PC-9 (cell line): ENCODE data around the gene STAG1. TPM values are rescaled to one million over a fixed set of nuclear protein-coding genes. Genes with fewer than 3 reads are reported as not detected.

Source experiments
- BruUV-seq: library from RNA; stranded (reverse); fragments of 400-500 nt; replicated peaks from 2 replicates; lab custom pipeline; 2021; lab: Mats Ljungman, UMichigan
- CTCF ChIA-PET: fragments of 300-600 bp; sonication (Branson Sonifier 250); formaldehyde crosslinking; loops from one replicate; lab custom pipeline; 2022; ENCODE audit warnings: antibody characterized with exemption; lab: Charles Lee
- POLR2A ChIA-PET: fragments of 300-600 bp; sonication (Branson Sonifier 250); formaldehyde crosslinking; loops from one replicate; lab custom pipeline; 2022; ENCODE audit warnings: antibody characterized with exemption; ENCODE audit not compliant: unreplicated experiment; lab: Charles Lee
- DNase-seq, 2 experiments: peaks; one replicate each; pipeline versions ENCODE4 v3.0.0 to v3.0.0-alpha.2; 2015 to 2022; ENCODE audit warnings: mixed read lengths in 1 of 2
- H2AFZ ChIP-seq: fragments of 200-600 bp; sonication (generic); 2 replicates; pipeline ENCODE4 v1.8.1; 2017; ENCODE audit warnings: antibody characterized with exemption
- H3F3A ChIP-seq: fragments of 200-600 bp; sonication (generic); 2 replicates; pipeline ENCODE4 v1.8.1; 2017; ENCODE audit warnings: antibody characterized with exemption, mild to moderate bottlenecking, low read depth; ENCODE audit not compliant: insufficient read depth
- H3K27ac ChIP-seq: fragments of 200-600 bp; sonication (generic); 2 replicates; pipeline ENCODE4 v1.6.1; 2016; ENCODE audit warnings: mixed run types
- H3K27me3 ChIP-seq: fragments of 200-600 bp; sonication (generic); 2 replicates; pipeline ENCODE4 v1.6.1; 2016; ENCODE audit warnings: low read depth, mixed run types; ENCODE audit not compliant: insufficient read depth
- H3K36me3 ChIP-seq: fragments of 200-600 bp; sonication (generic); 2 replicates; pipeline ENCODE4 v1.6.1; 2016; ENCODE audit warnings: low read depth, mixed run types
- H3K4me1 ChIP-seq: fragments of 200-600 bp; sonication (generic); replicated peaks from 2 replicates; pipeline ENCODE4 v1.6.1; 2016; ENCODE audit warnings: mixed run types; ENCODE audit not compliant: insufficient read depth
- H3K4me2 ChIP-seq: fragments of 200-600 bp; sonication (generic); 2 replicates; pipeline ENCODE4 v1.6.1; 2017; ENCODE audit warnings: mixed run types
- H3K4me3 ChIP-seq: fragments of 200-600 bp; sonication (generic); 2 replicates; pipeline ENCODE4 v1.6.1; 2016; ENCODE audit warnings: mixed run types
- H3K79me2 ChIP-seq: fragments of 200-600 bp; sonication (generic); 2 replicates; pipeline ENCODE4 v1.6.1; 2017; ENCODE audit warnings: low read depth, mixed run types
- H3K9me2 ChIP-seq: fragments of 200-600 bp; sonication (generic); 2 replicates; pipeline ENCODE4 v1.8.1; 2017; ENCODE audit warnings: mild to moderate bottlenecking; ENCODE audit not compliant: insufficient read depth
- H3K9me3 ChIP-seq: fragments of 200-600 bp; sonication (generic); 2 replicates; pipeline ENCODE4 v1.8.1; 2016; ENCODE audit warnings: low read depth; ENCODE audit not compliant: insufficient read depth
- H4K20me1 ChIP-seq: fragments of 200-600 bp; sonication (generic); 2 replicates; pipeline ENCODE4 v1.8.1; 2017; ENCODE audit not compliant: insufficient read depth
- EZH2 ChIP-seq: fragments of 200-600 bp; sonication (generic); IDR thresholded peaks from 2 replicates; pipeline ENCODE4 v1.8.0; 2017; ENCODE audit warnings: antibody characterized with exemption, low read depth
- intact Hi-C: fragments of 100-400 bp; cut with micrococcal nuclease; formaldehyde crosslinking; loops from one replicate; pipeline ENCODE4 v1.10.0; 2022; ENCODE audit not compliant: unreplicated experiment
- total RNA-seq: library from RNA; stranded (reverse); gene quantifications from 2 replicates; pipeline ENCODE4 v1.2.3, GENCODE V29; 2021
- TF ChIP-seq, protein P1 (sequence below): fragments of 200-600 bp; sonication (generic); conservative IDR thresholded peaks from 2 replicates; pipeline ENCODE4 v1.6.1; 2017; ENCODE audit warnings: mixed run types, antibody characterized with exemption, mild to moderate bottlenecking, moderate library complexity

Gene STAG1
- total RNA-seq, 1 experiment from 2014 or later, result 39.3 TPM

DNA sequence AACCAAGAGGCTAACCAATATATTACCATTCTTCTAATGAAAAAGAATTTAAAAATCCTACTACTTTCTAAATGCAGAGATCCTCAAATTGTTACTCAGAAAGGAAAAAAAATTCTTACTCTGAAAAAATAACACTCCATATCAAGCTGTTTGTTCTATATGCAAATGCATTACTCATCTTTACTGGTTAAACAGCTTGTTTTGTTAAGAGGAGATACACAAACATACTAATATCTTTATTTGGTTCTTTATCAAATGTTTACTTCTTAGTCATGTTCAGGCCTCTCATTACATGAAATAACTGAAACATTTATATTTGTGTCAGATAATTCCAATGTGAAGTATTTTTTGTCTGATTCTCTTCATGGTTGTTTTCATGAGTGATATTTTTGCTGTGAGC is 355.3 kb downstream of the STAG1 start:
- H3K4me3 ChIP-seq, result no peak overlapping the region
- no peak for DNase-seq
- TF ChIP-seq, protein P1, sequence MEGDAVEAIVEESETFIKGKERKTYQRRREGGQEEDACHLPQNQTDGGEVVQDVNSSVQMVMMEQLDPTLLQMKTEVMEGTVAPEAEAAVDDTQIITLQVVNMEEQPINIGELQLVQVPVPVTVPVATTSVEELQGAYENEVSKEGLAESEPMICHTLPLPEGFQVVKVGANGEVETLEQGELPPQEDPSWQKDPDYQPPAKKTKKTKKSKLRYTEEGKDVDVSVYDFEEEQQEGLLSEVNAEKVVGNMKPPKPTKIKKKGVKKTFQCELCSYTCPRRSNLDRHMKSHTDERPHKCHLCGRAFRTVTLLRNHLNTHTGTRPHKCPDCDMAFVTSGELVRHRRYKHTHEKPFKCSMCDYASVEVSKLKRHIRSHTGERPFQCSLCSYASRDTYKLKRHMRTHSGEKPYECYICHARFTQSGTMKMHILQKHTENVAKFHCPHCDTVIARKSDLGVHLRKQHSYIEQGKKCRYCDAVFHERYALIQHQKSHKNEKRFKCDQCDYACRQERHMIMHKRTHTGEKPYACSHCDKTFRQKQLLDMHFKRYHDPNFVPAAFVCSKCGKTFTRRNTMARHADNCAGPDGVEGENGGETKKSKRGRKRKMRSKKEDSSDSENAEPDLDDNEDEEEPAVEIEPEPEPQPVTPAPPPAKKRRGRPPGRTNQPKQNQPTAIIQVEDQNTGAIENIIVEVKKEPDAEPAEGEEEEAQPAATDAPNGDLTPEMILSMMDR, result no peak
- TF ChIP-seq EZH2, result no peak
- no peaks in the 10 kb centered on the region for H3K36me3 ChIP-seq
- H3F3A ChIP-seq, result 0 out of 2 replicates have a peak, but pooled peaks cover 1% of the 10 kb centered on the region
- no peak overlapping the region for H2AFZ ChIP-seq
- no TSS peak for BruUV-seq
- H3K27ac ChIP-seq, result 0 out of 2 replicates have a peak overlapping the region, but pooled peaks have one; percentile 29
- H3K4me1 ChIP-seq, result no peaks in the 10 kb centered on the region
- H3K9me2 ChIP-seq, result no peaks in the 10 kb centered on the region
- no peaks in the 10 kb centered on the region for H3K27me3 ChIP-seq
- intact Hi-C loops, result no loop called here
- POLR2A ChIA-PET, result interaction anchor here (0.7 kb wide), 1 partner anchor 322 kb away, joined by 4 read pairs; no protein-coding TSS in a partner anchor
- H3K4me2 ChIP-seq, result no peak overlapping the region
- H4K20me1 ChIP-seq, result no peaks in the 10 kb centered on the region
- H3K9me3 ChIP-seq, result no peaks in the 10 kb centered on the region
- CTCF ChIA-PET, result no interaction called here
- H3K79me2 ChIP-seq, result no peaks in the 10 kb centered on the region

GRCh38 chr3:136390574-136390973 is 361.6 kb downstream of the STAG1 start:
- Histone ChIP-seq H3K79me2 (no peaks in the 10 kb centered on the region), H3K27me3 (no peaks in the 10 kb centered on the region), H3K4me3 (no peak overlapping the region), H3K4me2 (no peak overlapping the region), H3K9me2 (no peaks in the 10 kb centered on the region), H3K9me3 (no peaks in the 10 kb centered on the region), H3K36me3 (no peaks in the 10 kb centered on the region), H2AFZ (no peak overlapping the region), H4K20me1 (no peaks in the 10 kb centered on the region), H3F3A (0 out of 2 replicates have a peak, but pooled peaks cover 3% of the 10 kb centered on the region), H3K27ac (no peak overlapping the region), H3K4me1 (no peaks in the 10 kb centered on the region)
- BruUV-seq, result no TSS peak
- ChIA-PET CTCF (interaction anchor here (1.4 to 2.3 kb wide), 2 partner anchors 85 to 361 kb away, joined by 8 to 30 read pairs; partner anchors contain the start of gene STAG1), POLR2A (no interaction called here)
- no peak for TF ChIP-seq EZH2
- TF ChIP-seq, protein P1, result no peak
- intact Hi-C loops, result loop anchor here (5.0 kb wide), 2 partner anchors 83 to 313 kb away; no protein-coding TSS in a partner anchor
- DNase-seq, result no peak

GRCh38 chr3:136387031-136387430 is 365.1 kb downstream of the STAG1 start:
- no peak for TF ChIP-seq EZH2
- TF ChIP-seq, protein P1, result no peak
- POLR2A ChIA-PET, result no interaction called here
- H3K27me3 ChIP-seq, result no peaks in the 10 kb centered on the region
- 0 out of 2 replicates have a peak, but pooled peaks cover 3% of the 10 kb centered on the region for H3F3A ChIP-seq
- no peak for DNase-seq
- intact Hi-C loops, result no loop called here
- H3K79me2 ChIP-seq, result no peaks in the 10 kb centered on the region
- H3K9me2 ChIP-seq, result no peaks in the 10 kb centered on the region
- H3K36me3 ChIP-seq, result no peaks in the 10 kb centered on the region
- BruUV-seq, result no TSS peak
- CTCF ChIA-PET, result no interaction called here
- H3K4me3 ChIP-seq, result no peak overlapping the region
- H3K27ac ChIP-seq, result no peak overlapping the region
- no peaks in the 10 kb centered on the region for H3K9me3 ChIP-seq
- H3K4me2 ChIP-seq, result no peak overlapping the region
- H4K20me1 ChIP-seq, result no peaks in the 10 kb centered on the region
- no peak overlapping the region for H2AFZ ChIP-seq
- no peaks in the 10 kb centered on the region for H3K4me1 ChIP-seq
